ENCODE measurements around the gene GM2A. TPM values are rescaled to one million over a fixed set of nuclear protein-coding genes. Genes with fewer than 3 reads are reported as not detected.
A peak's percentile ranks its signal among the peaks of the same experiment; 100 is the strongest.

GM2A gene
- total RNA-seq: 10 to 100 TPM; 23.4 to 41.6 TPM
- long read RNA-seq, donor 1, partial matches to known transcripts: 6 of 7 reads
- long read RNA-seq, donor 1, other reads (novel, unspliced or antisense): 1 of 7 reads
- long read RNA-seq, donor 2, partial matches to known transcripts: 0 of 7 reads
- long read RNA-seq, donor 2, other reads (novel, unspliced or antisense): 5 of 7 reads

DNA sequence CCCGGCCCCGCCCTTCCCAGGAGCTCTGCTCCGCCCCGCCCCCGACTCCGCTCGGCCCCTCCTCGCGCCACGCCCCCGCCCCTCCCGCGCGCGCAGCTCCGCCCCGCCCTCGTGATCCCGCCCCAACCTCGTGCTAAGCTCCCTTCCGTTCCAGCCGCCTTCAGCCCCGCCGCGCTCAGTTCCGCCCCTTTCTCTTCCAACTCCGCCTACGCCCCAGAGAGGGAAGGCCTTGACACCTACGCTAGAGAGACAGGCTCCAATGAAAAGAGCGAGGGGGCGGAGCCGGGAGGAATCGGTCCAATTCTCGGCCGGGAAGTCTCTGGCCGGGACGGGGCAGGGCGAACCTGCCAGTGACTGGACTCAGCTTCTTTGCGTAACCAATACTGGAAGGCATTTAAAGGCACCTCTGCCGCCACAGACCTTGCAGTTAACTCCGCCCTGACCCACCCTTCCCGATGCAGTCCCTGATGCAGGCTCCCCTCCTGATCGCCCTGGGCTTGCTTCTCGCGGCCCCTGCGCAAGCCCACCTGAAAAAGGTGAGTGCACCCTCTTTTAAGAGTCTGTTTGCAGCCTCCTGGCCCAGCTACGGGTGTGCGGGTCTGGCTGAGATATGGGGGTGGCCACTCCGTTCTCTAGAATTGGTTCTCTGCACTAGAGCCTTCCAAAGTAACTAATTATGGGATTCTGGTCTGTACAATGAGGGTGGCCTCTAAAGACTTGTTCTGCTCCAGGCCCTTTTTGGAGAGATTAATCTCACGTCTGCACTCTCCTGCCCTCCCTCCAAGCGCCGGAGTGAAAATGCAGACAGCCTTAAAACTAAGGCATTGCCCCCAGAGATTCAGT is at the start of gene GM2A:
Gene GM2A (plus strand): TSS at position 424 of the 843 bp plus-strand sequence. CDS start 32 bp downstream, at position 456.
- intact Hi-C loops (cut with DNase I): no loop called here
- peak; percentile 100 for DNase-seq (ENCODE audit: low spot score)

DNA sequence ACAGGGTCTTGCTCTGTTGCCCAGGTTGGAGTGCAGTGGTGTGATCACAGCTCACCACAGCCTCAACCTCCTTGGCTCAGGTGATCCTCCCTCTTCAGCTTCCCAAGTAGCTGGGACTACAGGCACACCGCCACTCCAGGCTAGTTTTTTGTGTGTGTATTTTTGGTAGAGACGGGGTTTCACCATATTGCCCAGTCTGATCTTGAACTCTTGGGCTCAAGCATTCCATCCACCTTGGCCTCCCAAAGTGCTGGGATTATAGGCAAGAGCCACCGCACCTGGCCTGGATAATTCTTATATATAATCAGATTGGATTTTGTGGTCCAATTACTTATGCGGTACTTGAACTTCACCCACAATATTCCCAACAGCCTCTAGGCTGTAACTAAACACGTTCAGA is 48.9 kb upstream of the GM2A start:
- peak; percentile 23 for DNase-seq (ENCODE audit: low spot score)
- intact Hi-C loops (cut with DNase I): no loop called here

- DNase-seq (ENCODE audit: low spot score): no peak
- intact Hi-C loops (cut with DNase I): no loop called here
Measured at GRCh38 chr5:151205411-151205810, 47.6 kb upstream of the GM2A start.

DNA sequence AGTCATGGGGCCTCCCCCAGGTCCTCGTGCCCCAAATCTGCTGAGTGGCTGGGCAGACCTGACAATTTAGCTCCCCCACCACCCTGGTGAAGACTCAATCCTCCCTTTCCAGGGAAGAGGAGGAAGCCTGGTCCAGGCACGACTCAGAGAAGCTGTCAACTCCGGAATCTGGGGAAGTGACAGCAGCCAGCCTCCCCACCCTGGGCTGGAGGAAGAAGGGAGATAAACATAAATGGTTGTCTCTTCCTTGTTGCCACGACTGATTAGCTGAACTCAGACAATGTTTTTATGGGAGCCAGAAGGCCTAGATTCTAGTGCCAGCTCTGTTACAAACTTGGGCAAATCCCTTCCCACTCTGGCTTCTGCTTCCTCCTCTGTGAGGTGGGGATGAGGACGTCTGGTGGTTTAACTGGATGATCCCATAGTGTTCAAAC is 44.5 kb upstream of the GM2A start:
- intact Hi-C loops (cut with DNase I): no loop called here
- peak; percentile 78 for DNase-seq (ENCODE audit: low spot score)

GRCh38 chr5:151212406-151212798 is 40.6 kb upstream of the GM2A start:
- no peak for DNase-seq (ENCODE audit: low spot score)
- intact Hi-C loops (cut with DNase I): no loop called here

DNA sequence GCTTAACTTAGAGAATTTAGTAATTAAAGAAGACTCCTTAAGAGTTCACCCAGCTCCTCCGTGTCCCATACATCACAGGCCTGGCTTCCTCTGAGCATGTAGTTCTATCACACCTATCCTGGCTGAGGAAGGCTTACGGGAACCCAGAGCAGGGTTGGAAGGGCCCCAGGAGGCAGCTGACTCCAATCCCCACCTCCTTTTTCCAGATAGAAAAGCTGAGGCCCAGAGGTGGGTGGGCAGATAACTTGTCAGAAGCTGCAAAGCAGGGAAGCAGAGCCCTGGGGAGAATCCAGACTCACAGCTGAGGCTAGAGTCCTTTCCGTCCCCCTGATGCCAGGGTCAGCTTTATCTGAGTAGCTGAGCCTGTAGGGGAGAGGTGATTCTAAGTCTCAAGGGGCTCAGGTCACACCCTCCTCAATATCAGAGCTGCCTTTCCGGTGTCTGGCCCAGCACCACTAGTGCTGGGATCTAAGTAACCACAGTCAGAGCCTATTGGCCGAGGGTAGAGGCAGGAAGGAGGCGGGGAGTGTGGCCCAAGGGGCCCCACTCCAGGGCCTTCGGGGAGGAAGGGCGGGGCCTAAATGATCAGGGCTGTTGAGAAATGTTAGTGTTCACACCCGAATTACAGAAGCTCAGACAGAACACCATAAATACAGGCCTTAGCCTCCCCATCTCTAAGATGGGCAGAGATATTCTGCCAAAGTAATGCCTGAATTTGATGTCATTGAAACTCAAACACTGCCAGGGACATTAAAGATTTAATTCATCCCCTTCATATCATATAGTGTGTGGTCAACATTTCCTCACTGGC is 39.0 kb upstream of the GM2A start:
- DNase-seq (ENCODE audit: low spot score): peak; percentile 94
- intact Hi-C loops (cut with DNase I): no loop called here

GRCh38 chr5:151214614-151215545 is 38.1 kb upstream of the GM2A start:
- peak; percentile 77 for DNase-seq (ENCODE audit: low spot score)
- intact Hi-C loops (cut with DNase I): no loop called here

DNA sequence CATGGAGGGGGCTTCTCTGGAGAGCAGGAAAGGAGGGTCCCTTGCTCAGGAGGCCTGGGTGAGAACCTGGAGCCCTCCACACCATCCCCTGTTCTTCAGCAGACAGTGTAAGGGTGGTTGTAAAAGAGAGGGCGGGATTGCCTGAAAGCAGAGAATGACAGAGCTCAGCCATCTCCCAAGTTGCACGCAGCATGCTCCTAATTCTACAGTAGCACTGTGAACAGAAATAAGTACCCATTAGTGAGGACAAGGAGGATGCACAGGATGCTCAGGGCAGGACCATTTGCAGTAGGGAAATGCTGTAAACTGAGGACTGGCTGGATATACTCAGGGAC is 37.5 kb upstream of the GM2A start:
- intact Hi-C loops (cut with DNase I): no loop called here

DNA sequence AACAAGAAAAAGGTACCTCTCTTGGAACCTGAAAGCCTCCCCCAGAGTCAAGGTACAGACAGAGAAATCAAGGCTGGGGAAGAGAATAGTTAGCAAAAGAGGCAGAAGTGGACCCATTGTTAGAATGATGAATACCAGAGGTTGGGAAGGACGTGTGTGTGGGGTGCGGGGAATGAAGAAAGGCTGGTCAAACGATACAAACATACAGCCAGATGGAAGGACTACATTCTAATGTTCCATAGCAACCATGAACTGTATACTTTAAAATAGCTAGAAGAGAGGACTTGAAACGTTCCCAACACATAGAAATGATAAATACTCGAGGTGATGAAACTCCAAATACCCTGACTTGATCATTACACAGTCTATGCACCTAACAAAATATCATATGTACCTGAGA is 36.2 kb upstream of the GM2A start:
- DNase-seq (ENCODE audit: low spot score): peak; percentile 5
- intact Hi-C loops (cut with DNase I): no loop called here

More for the DNA sequence above, 37.5 kb upstream of the GM2A start:
- no peak for DNase-seq (ENCODE audit: low spot score)

GRCh38 chr5:151218177-151218576 is 34.8 kb upstream of the GM2A start:
- intact Hi-C loops (cut with DNase I): no loop called here

GRCh38 chr5:151219138-151219537 is 33.8 kb upstream of the GM2A start:
- intact Hi-C loops (cut with DNase I): no loop called here
- peak; percentile 51 for DNase-seq (ENCODE audit: low spot score)

More at GRCh38 chr5:151218177-151218576, 34.8 kb upstream of the GM2A start:
- DNase-seq (ENCODE audit: low spot score): peak; percentile 53

- peak; percentile 45 for DNase-seq (ENCODE audit: low spot score)
- intact Hi-C loops (cut with DNase I): loop anchor here in 1 of 2 donors (10.0 kb wide), 1 partner anchor 45 kb away; no protein-coding TSS in a partner anchor
Measured at GRCh38 chr5:151219789-151220188, 33.2 kb upstream of the GM2A start.

DNA sequence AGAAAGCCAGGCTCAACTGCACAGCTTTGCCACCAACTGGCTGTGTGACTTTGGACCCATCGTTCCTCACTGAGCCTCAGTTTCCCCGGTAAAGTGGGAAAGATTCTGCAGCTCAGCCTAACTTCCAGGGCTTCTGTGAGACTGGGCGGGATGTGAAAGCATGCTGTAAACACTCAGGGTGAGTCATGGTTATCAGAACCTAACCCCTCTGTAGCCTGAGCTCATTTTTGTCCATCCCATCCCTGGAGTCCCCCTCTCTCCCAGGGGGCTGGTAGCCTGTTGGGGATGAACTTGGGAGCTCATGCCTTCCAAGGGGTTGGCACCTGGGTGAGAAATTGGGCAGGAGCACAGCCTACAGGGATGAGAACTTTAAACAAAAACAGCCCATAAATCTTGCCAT is 31.4 kb upstream of the GM2A start:
- intact Hi-C loops (cut with DNase I): loop anchor here in 1 of 2 donors (10.0 kb wide), 1 partner anchor 47 kb away; no protein-coding TSS in a partner anchor
- DNase-seq (ENCODE audit: low spot score): peak; percentile 24

GRCh38 chr5:151222054-151222789 is 30.8 kb upstream of the GM2A start:
- intact Hi-C loops (cut with DNase I): loop anchor here in 1 of 2 donors (10.0 kb wide), 1 partner anchor 47 kb away; no protein-coding TSS in a partner anchor
- peak; percentile 54 for DNase-seq (ENCODE audit: low spot score)

GRCh38 chr5:151222790-151223446 is 30.1 kb upstream of the GM2A start:
- intact Hi-C loops (cut with DNase I): loop anchor here in 1 of 2 donors (10.0 kb wide), 1 partner anchor 48 kb away; no protein-coding TSS in a partner anchor
- peak; percentile 83 for DNase-seq (ENCODE audit: low spot score)

DNA sequence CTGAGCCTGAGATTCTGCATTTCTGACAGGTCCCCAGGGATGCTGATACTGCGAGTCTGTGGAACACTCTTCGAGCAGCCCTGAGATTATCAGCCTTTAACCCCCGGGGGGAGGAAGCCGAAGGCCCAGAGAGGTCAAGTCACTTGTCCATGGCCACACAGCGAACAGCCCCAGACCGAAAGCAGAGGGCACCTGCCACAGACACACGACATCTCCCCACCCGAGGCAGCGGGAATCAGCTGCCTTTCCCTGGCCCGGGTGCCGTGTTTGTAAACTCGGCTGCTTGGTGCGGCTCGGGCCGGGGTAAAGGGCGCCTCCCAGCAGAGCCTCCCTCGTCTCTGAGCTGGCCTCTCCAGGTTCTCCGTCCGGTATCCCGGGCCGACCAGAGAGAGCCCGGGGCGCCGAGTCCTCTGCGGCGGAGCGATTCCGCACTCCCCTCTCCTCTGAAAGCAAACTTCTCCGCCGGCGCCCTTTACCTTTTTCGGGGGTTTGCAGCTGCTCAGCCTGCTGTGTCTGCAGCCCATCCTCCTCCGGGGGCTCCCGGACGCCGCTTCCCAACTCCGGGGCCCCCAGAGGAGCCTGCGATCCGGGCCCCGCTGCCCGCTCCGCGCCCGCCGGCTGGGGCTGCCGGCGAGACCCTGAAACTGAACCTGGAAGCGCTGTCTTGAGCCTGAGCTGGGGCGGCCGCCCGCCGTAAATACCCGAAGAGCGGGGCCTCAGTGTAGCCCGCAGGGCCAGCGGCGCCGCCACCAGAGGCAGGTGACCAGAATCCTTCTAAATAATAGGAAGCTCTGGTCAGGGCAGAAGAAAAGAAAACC is 29.3 kb upstream of the GM2A start, which contains the start of gene CCDC69:
Gene CCDC69 (minus strand): TSS at position 646 of the 818 bp plus-strand sequence. CDS start 122 bp downstream, at position 524.
- intact Hi-C loops (cut with DNase I): loop anchor here in 1 of 2 donors (10.0 kb wide), 1 partner anchor 49 kb away; no protein-coding TSS in a partner anchor
- peak; percentile 92 for DNase-seq (ENCODE audit: low spot score)

Data from posterior vena cava (tissue), 2 donors.